IPS-18a (cell line): Measurements from ENCODE around the gene ANTXR2.

Experiments
- H3K27ac ChIP-seq: one replicate; pipeline ENCODE4 v1.5.1; 2013; ENCODE audit warnings: low read length
- H3K27me3 ChIP-seq: one replicate; pipeline ENCODE4 v1.6.1; 2013; ENCODE audit warnings: mild to moderate bottlenecking, low read length; ENCODE audit not compliant: control insufficient read depth, insufficient read depth
- H3K36me3 ChIP-seq: one replicate; pipeline ENCODE4 v1.6.1; 2013; ENCODE audit warnings: low read depth, low read length; ENCODE audit not compliant: control insufficient read depth
- H3K4me1 ChIP-seq: one replicate; pipeline ENCODE4 v1.6.1; 2013; ENCODE audit warnings: low read depth, low read length; ENCODE audit not compliant: control insufficient read depth
- H3K4me3 ChIP-seq: one replicate; pipeline ENCODE4 v1.5.1; 2013; ENCODE audit warnings: low read length
- H3K9ac ChIP-seq: one replicate; pipeline ENCODE4 v1.6.1; 2013; ENCODE audit warnings: mild to moderate bottlenecking, low read length, moderate library complexity
- H3K9me3 ChIP-seq: one replicate; pipeline ENCODE4 v1.6.1; 2013; ENCODE audit warnings: low read depth, low read length; ENCODE audit not compliant: control insufficient read depth

The ANTXR2 gene

GRCh38 chr4:79877511-79877910, 195.5 kb downstream of the ANTXR2 start:
- Histone ChIP-seq H3K27ac (no peak overlapping the region), H3K9me3 (no peaks in the 10 kb centered on the region), H3K4me1 (no peaks in the 10 kb centered on the region), H3K9ac (no peak overlapping the region), H3K36me3 (no peaks in the 10 kb centered on the region), H3K4me3 (no peak overlapping the region), H3K27me3 (no peaks in the 10 kb centered on the region)

GRCh38 chr4:79875344-79875899, 197.6 kb downstream of the ANTXR2 start:
- H3K4me3 ChIP-seq, result no peak overlapping the region
- no peaks in the 10 kb centered on the region for H3K36me3 ChIP-seq
- H3K27me3 ChIP-seq, result no peaks in the 10 kb centered on the region

GRCh38 chr4:79874197-79874596, 198.8 kb downstream of the ANTXR2 start:
- Histone ChIP-seq H3K36me3 (no peaks in the 10 kb centered on the region), H3K9me3 (no peaks in the 10 kb centered on the region), H3K4me1 (no peaks in the 10 kb centered on the region), H3K27ac (no peak overlapping the region), H3K9ac (no peak overlapping the region), H3K4me3 (no peak overlapping the region), H3K27me3 (no peaks in the 10 kb centered on the region)

More at GRCh38 chr4:79875344-79875899, 197.6 kb downstream of the ANTXR2 start:
- no peak overlapping the region for H3K27ac ChIP-seq
- no peaks in the 10 kb centered on the region for H3K9me3 ChIP-seq
- no peak overlapping the region for H3K9ac ChIP-seq
- no peaks in the 10 kb centered on the region for H3K4me1 ChIP-seq

- Histone ChIP-seq H3K27ac (no peak overlapping the region), H3K4me3 (no peak overlapping the region), H3K36me3 (no peaks in the 10 kb centered on the region), H3K9me3 (no peaks in the 10 kb centered on the region), H3K27me3 (no peaks in the 10 kb centered on the region), H3K9ac (no peak overlapping the region), H3K4me1 (no peaks in the 10 kb centered on the region)
Observed at GRCh38 chr4:79872738-79873137, 200.3 kb downstream of the ANTXR2 start.

- Histone ChIP-seq H3K36me3 (no peaks in the 10 kb centered on the region), H3K27me3 (no peaks in the 10 kb centered on the region), H3K9me3 (no peaks in the 10 kb centered on the region), H3K4me3 (no peak overlapping the region), H3K9ac (no peak overlapping the region), H3K27ac (no peak overlapping the region), H3K4me1 (no peaks in the 10 kb centered on the region)
Observed at GRCh38 chr4:79871961-79872360, 201.1 kb downstream of the ANTXR2 start.

GRCh38 chr4:79869597-79870237, 203.3 kb downstream of the ANTXR2 start:
- Histone ChIP-seq H3K9me3 (no peaks in the 10 kb centered on the region), H3K4me3 (no peak overlapping the region), H3K27me3 (no peaks in the 10 kb centered on the region)

GRCh38 chr4:79865201-79865597, 207.8 kb downstream of the ANTXR2 start:
- peaks cover 4% of the 10 kb centered on the region for H3K4me1 ChIP-seq
- no peak overlapping the region for H3K27ac ChIP-seq
- no peak overlapping the region for H3K4me3 ChIP-seq
- H3K36me3 ChIP-seq, result no peaks in the 10 kb centered on the region
- no peaks in the 10 kb centered on the region for H3K27me3 ChIP-seq
- H3K9ac ChIP-seq, result no peak overlapping the region
- no peaks in the 10 kb centered on the region for H3K9me3 ChIP-seq

More at GRCh38 chr4:79869597-79870237, 203.3 kb downstream of the ANTXR2 start:
- H3K9ac ChIP-seq, result no peak overlapping the region
- no peak overlapping the region for H3K27ac ChIP-seq
- peaks cover 4% of the 10 kb centered on the region for H3K4me1 ChIP-seq
- H3K36me3 ChIP-seq, result no peaks in the 10 kb centered on the region

GRCh38 chr4:79864500-79865200, 208.4 kb downstream of the ANTXR2 start:
- no peaks in the 10 kb centered on the region for H3K36me3 ChIP-seq
- H3K4me1 ChIP-seq, result peaks cover 4% of the 10 kb centered on the region
- no peak overlapping the region for H3K4me3 ChIP-seq
- H3K9ac ChIP-seq, result no peak overlapping the region
- H3K27ac ChIP-seq, result no peak overlapping the region
- no peaks in the 10 kb centered on the region for H3K27me3 ChIP-seq
- H3K9me3 ChIP-seq, result no peaks in the 10 kb centered on the region

- no peaks in the 10 kb centered on the region for H3K36me3 ChIP-seq
- peaks cover 4% of the 10 kb centered on the region for H3K4me1 ChIP-seq
- H3K4me3 ChIP-seq, result no peak overlapping the region
- no peaks in the 10 kb centered on the region for H3K9me3 ChIP-seq
- H3K27ac ChIP-seq, result no peak overlapping the region
- no peaks in the 10 kb centered on the region for H3K27me3 ChIP-seq
- no peak overlapping the region for H3K9ac ChIP-seq
Observed at GRCh38 chr4:79863333-79863732, 209.7 kb downstream of the ANTXR2 start.

GRCh38 chr4:79862821-79863220, 210.2 kb downstream of the ANTXR2 start:
- H3K27ac ChIP-seq, result no peak overlapping the region
- no peaks in the 10 kb centered on the region for H3K27me3 ChIP-seq

GRCh38 chr4:79857811-79858210, 215.2 kb downstream of the ANTXR2 start:
- H3K27me3 ChIP-seq, result no peaks in the 10 kb centered on the region

More at GRCh38 chr4:79862821-79863220, 210.2 kb downstream of the ANTXR2 start:
- Histone ChIP-seq H3K9me3 (no peaks in the 10 kb centered on the region), H3K4me3 (no peak overlapping the region), H3K36me3 (no peaks in the 10 kb centered on the region), H3K9ac (no peak overlapping the region), H3K4me1 (peaks cover 4% of the 10 kb centered on the region)

More at GRCh38 chr4:79857811-79858210, 215.2 kb downstream of the ANTXR2 start:
- no peak overlapping the region for H3K4me3 ChIP-seq
- H3K4me1 ChIP-seq, result no peaks in the 10 kb centered on the region
- H3K27ac ChIP-seq, result no peak overlapping the region
- no peak overlapping the region for H3K9ac ChIP-seq
- no peaks in the 10 kb centered on the region for H3K36me3 ChIP-seq
- H3K9me3 ChIP-seq, result no peaks in the 10 kb centered on the region
